SK-N-DZ (cell line): ENCODE results near the gene KRT1. TPM values are rescaled to one million over a fixed set of nuclear protein-coding genes. Genes with fewer than 3 reads are reported as not detected.
"Not testable (repeated sequence)": the region's sequence is repeated elsewhere in the genome, so short reads cannot be mapped to it uniquely, and the experiment has no call there.

Source experiments
- DNase-seq: peaks from one replicate; pipeline ENCODE4 v3.0.0-alpha.2; 2015; ENCODE audit warnings: low spot score
- polyA plus RNA-seq, 2 experiments: library from polyadenylated mRNA; depleted of rRNA; stranded (reverse); fragments of >200 nt; gene quantifications; 2 replicates each; pipeline ENCODE4 v1.2.3, GENCODE V29; 2014

KRT1 gene
- not detected in 2 replicates for polyA plus RNA-seq (2014; cell fraction: cytosol; rRNA removed)
- polyA plus RNA-seq (2014; cell fraction: nucleus; rRNA removed), result not detected in 2 replicates

DNA sequence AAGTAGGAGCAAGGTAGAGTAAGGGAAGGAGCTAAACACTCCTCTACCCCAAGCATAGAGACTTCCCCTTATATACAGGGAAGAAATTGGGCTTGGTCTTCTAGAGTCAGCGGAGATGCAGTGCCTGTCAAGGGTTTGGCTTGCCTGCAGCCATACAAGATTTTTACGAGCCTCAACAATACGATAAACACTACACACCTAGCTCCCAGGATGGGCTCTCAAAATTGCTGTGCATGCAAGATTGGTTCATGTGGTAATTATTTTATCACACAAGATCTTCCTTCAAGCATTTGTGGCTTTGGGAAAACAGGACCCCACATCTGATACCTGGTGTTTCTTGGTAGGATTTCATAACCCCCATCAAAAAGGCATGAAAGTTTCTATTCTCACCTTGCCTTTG, at the start of gene KRT1:
Gene KRT1 (minus strand): TSS at position 45 of the 400 bp plus-strand sequence. CDS start 59 bp downstream, outside the sequence.
- DNase-seq, result no peak

DNA sequence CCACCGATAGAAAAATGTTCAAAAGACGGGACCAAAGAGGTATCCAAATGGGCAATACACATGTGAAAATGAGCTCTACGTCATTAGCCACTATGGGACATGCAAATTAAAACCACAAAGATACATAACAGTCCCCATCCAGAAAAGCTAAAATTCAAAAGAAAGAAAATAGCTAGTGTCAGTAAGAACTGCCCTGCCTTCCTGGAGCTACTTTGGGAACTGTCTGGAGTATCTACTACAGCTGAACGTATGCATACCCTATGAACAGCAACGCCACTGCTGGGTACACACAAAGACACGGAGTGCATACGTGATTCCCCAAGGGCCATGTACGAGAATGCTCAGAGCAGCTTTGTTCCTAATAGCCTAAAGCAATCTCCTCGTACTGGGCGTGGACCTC, 48.9 kb upstream of the KRT1 start:
- DNase-seq, result no peak

DNA sequence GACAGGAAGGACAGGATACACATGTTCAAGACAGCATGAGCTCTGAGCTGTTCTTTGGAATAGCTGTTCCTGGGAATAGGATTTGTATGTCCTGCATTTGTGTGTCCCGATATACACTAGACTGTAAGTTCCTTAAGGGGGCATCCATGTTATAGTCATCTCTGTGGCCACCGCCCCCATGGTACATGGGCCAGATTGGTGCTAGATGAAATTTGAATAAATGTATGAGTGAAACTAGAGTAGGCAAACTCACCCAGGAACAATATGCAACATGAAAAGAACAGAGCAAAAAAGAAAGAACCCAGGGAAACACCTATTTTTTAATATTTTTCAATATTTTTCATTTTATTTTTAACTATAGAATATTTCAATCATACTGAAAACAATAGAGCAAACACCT, 48.2 kb upstream of the KRT1 start:
- DNase-seq, result no peak

DNA sequence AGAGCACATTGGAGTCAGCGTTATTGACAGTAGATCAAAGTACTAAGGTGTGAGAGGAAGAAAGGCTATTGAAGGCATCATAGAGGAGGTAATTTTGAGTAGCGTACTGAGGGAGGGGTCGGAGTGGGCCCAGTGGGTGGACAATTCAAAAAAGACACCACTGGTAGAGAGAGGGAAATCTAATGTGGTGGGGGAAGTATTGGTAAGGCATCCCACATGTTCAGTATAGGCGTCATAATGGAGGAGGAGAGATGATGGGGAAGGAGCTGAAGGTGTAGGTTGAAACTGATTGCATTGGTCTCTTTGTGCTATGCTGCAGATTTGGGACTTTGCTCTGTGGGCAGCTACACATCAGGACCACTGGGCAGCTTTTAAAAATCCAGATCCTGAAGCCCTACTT, 46.8 kb upstream of the KRT1 start:
- DNase-seq, result no peak

DNA sequence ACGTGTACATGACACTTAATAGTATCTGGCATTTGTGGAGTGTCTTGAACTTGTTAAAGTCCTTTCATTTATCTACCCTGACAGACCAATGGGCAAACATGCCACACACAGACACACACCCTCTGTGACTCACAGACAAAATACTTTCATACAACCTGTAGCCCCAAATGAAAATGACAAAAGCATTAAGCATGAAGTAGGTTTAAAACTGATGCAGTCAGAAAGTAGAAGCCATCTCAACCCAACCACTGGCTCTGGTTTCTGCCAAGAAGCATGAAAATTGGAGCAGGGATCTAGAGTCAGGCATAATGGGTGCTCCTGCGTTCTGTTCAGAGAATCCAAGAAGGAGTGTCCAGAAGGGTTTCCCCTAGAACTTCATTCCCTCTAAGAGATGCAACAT, 46.2 kb upstream of the KRT1 start:
- DNase-seq, result no peak

DNA sequence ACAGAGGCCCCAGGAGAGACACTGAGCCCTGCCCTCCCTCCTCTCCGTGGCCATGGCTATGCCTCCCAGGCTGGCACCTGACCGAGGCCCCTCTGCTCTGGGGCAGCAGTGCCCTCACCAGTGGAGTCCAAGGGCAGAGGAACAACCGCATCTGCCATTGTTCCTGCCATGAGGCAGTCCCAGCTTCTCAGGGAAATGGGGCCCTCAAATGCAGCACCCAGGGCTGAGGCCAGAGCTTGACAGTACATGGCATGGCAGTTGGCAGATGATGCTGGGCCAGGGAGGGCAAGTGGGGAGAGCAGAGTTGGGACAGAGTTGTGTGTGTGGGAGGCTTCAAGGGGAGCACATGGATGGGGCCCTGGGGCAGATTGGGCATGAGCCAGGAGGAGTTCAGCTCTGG, 44.2 kb upstream of the KRT1 start:
- DNase-seq, result no peak

DNA sequence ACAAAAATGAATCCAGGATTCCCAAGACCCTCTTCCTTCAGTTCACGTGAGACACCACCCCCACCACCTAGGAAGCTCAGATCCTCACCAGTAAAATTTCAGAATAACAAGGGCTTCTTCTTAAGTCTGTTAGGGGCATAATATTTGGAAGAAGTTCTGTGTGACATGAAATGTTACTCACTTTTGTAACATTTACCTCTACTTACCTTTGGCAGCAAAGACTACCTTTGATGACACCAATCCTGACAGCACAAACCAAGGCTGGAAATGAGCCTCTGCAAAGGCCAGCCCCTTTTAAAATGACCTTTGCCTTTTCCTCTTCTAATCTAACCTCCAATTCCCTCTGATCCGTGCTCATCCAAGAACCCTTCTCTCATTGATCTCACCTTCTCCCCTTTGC, 42.5 kb upstream of the KRT1 start:
- DNase-seq, result no peak

DNA sequence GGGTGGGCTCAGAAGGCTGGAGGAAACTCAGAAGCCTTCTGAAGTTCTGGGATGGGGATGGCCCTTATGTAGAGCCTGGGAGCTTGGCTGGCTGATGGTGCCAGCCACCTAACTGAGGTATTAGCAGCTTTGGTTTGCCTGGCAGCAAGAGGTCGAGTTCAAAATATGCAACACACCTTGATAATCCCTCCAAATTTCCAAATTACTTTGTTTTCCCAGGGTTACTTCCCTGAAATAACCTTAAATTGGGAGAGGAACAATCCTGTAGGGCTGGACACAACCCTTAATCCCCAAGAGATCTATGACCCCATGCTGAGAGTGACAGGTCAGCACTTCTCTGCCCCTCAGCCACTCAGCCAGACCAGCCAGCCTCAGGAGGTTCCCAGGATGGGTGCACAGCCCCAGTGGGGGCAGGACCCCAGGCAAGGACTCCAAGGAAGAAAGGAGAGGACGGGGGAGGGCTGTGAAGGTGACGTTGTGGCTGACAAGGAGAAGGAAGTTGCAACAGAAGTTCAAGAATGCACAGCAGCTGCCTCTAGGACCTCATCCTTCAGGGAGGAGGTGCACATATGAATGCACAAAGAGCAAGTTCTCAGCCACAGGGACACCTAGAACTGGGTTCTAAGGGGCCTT, 41.7 kb upstream of the KRT1 start:
- no peak for DNase-seq

DNA sequence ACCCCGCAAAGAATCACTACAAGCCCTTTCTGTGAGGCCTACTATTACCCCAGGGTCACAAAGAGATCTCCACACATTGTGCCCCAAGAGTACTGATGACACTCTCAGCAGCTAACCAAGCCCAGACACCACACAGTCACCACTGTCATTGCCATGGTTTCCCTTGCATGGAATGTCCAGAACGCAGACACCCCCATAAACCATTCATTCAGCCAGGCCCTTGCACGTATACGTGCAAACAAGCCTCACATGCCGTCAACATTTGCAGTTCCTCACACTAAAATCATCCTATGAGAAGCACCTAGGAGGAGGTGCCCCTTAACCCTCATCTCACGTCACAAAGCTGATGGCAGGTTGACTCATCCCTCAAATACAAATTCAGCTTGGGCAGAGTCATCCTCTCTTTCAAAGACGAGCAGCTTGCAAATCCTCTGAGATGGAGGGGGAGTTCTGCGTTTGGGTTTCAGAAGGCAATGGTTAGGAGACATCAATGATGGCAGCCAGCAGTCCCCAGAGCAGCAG, 40.2 kb upstream of the KRT1 start:
- no peak for DNase-seq

DNA sequence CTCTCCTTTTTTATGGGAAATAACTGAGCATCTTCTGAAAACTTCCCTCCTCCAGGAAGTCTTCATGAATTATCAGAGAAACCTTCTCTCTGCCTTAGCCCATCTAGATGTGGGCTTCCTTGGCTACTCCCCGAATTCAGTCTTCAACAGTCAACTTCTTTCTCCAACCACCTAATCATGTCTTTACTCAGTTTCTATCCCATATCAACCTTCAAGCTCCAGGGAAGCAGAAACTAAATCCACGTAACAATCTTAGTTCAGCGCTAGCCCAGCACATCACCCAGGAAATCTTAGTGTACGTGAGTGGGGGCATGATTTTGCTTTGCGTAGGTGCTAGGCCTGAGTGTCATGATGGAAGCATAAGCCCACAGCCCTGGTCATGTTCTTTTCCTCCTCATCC, 35.9 kb upstream of the KRT1 start:
- DNase-seq, result no peak

DNA sequence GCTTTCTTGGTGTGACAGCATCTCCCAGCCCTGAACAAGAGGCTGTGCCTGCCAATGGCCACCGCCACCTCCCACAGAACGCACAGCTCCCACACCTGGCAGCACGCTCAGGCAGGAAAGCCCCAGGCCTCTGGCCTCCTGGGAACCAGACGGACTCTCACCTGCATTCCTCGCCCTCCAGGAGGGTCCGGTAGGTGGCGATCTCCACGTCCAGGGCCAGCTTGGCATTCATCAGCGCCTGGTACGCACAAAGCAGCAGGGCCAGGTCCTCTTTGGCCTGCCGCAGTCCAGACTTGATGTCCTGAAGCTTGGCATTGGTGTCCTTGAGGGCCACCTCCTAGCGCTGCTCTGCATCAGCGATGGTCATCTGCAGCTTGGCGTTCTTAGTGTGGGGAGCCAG, 35.2 kb upstream of the KRT1 start:
- no peak for DNase-seq

DNA sequence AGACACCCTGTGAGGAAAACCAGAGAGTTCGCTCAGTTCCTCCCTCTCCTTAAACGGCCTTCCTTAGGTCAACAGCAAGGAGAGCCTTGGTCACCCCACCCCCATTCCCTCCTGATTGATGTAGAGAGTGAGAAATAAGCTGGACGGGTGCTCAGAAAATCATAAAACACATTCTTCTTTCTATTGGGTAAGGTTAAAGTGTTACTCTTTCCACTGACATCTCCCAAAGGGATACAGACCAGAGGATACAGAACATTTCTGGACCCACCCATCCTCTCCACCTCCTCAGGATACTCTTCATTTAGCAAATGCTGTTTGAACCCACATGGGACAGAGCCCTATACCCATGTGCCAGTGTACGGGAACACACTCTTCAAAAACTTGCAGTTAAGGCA, 34.7 kb upstream of the KRT1 start:
- no peak for DNase-seq

DNA sequence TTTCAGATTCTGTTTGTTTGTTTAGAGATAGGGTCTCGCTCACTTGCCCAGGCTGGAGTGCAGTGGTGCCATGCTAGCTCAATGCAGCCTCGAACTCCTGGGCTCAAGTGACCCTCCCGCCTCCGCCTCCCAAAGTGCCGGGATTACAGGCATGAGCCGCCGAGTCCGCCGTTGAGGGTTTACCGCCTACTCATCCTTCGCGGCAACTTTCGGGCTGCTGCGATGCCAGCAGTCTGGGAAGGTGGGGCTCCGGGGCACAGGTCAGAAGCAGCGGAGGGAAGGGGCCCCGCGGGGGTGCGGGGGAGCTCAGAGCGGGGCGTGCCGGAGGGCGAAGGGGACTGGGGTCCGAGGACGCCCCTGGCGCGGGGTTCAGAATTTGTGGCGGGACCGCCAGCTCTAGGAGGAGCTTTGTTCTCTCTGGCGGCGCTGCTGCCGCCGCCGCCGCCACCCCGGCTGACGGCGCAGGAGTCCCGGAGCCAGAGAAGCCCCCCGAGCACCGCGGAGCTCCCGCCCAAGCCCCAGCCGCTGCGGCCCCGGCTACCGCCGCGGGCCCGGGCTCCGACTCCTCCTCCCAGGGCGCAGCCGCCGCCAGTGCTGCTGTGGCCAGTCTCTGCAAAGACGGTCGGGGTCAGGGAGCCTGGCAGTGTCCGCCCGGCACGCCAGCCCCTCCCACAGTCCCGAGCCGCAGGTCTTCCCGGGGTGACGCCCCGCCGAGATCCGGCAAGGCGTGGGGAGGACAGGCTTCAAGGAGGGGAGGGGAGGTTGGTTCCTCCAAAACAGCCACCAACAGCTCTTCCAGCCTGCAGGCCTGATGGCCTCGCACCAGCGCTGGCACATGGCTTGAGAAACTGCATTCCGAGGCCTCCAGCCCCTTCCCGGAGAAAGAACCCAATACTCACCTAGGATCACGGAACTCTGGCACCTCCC, 34.0 kb upstream of the KRT1 start:
- no peak for DNase-seq

DNA sequence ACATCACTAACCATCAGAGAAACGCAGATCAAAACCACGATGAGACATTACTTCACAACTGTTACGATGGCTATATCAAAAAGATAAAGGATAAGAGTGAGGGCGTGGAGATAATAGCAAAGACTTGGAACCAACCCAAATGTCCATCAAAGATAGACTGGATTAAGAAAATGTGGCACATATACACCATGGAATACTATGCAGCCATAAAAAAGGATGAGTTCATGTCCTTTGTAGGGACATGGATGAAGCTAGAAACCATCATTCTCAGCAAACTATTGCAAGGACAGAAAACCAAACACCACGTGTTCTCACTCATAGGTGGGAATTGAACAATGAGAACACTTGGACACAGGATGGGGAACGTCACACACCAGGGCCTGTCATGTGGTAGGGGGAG, 31.9 kb upstream of the KRT1 start:
- not testable (repeated sequence) for DNase-seq

DNA sequence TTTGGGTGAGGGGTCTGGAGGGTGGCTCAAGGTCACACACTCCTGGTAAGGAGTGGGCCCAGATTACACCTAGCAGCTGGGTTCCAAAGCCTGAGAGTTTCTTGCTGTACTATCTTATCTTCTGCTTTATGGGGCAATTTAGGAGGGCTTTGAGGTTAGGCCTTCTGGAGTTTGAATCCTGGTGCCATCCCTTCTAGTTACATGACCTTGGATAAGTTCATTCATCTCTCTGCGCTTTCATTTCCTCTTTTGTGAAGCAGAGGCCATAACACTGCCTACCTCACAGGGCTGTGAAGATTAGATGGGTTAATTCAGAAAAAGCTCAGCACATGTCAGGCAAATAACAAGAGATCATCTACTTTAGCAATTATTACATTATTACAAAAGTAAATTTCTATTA, 30.5 kb upstream of the KRT1 start:
- DNase-seq, result no peak

DNA sequence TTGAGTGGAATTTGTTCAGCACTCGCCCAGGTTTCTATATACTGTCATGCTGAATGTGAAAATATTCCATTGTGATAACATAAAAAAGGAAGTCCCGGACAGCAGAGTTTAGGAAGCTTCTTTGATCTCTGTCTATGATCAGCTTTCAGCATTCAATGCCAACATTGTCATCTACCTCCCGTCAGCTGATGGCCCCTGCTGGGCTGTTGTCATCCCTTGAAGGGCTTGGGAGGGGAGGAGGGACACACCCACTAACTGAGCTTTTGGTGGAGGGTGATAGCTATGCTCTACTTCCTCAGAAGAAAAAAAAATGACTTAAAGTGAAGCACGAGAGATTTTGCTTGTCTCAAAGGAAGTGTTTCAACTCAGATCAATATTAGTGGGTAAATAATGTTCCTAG, 27.8 kb upstream of the KRT1 start:
- no peak for DNase-seq

DNA sequence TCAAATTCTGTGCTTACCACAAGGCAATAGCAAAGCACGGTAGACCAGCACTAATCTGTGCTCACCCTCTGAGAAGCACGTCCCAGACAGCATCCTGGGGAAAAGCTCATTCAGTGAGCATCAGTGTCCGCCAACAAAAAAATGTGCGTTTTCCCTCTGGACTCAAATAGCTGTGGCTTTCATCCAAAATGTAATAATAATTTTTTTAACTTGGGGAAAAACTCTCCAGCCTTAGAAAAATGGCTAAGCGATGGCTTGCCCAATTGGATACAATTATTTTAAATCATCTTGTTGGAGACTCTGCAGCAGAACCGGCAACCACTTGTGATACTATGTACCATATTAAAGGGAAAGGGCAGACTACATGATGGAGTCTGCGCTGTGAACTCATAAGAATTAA, 24.3 kb upstream of the KRT1 start:
- no peak for DNase-seq

DNA sequence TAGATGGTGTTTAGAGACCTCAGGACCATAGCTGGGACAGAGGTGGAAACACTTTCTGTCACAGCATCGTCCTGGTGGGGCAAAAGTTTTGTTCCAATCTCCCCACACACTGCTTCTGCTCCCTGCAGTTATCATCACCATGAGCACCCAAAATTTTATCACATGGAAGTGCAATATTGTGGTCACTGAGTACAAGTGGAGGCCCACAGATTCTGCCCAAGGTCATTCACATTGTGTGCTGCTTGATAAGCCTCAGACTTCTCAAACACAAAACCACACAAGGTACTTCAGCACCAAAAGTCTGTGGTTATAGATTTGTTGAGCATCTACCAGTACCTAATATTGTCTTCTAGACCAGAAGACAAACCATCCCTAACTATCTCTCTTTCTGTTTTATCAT, 23.7 kb upstream of the KRT1 start:
- no peak for DNase-seq

DNA sequence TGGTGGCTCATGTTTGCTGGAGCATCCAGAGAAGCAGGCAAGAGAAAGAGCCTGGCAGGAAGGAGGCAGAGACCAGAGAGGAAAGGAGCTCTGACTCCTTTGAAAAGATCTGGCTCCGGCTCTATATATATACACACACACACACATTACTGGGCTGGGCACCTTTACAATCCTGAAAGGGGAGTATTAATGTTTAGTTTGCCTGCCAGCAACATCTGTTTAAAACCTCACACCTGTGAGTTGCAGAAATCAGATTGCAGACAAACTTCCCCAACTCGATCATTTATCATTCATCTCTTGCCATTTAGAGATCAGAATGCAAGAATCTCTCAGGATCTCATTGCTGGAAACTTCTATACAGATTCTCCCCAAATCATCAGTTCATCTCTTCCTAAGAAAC, 23.2 kb upstream of the KRT1 start, which contains the start of gene KRT77:
Gene KRT77 (minus strand): TSS at position 101 of the 400 bp plus-strand sequence. CDS start 90 bp downstream, at position 11.
- DNase-seq, result no peak

DNA sequence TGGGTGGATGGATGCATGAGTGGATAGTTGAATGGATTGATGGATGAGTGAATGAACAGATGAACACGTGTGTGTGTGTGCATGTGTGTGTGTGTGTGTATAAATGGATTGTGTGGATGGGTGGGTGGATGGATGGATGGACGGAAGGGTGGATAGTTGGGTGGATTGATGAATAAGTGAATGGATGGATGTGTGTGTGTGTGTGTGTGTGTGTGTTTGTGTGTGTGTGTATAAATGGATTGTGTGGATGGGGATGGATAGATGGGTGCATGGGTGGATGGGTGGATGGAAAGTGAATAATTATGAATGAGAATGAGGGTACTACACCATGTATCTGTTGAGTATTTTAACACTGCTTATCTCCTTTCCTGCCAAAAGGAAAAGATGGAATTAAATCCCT, 22.1 kb upstream of the KRT1 start:
- DNase-seq, result no peak

DNA sequence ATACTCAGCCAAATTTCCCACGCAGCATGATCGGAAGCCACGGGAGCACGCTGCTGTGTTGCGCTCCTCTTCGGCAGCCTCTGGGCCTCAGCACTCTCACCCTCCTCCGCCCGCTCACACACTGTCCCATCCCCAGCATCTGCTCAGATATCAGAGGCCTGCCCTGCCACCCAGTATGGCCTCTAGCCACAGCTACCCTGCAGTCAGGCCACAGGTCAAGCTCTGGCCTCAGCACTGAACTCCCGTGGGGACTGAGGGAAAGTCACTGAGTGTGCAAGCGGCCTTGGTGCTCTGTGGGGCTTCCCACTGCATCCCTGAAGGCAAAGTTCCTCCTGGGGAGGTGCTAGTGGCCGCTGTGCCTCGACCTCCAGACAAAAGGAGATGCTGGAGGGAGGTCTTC, 21.1 kb upstream of the KRT1 start:
- DNase-seq, result no peak

DNA sequence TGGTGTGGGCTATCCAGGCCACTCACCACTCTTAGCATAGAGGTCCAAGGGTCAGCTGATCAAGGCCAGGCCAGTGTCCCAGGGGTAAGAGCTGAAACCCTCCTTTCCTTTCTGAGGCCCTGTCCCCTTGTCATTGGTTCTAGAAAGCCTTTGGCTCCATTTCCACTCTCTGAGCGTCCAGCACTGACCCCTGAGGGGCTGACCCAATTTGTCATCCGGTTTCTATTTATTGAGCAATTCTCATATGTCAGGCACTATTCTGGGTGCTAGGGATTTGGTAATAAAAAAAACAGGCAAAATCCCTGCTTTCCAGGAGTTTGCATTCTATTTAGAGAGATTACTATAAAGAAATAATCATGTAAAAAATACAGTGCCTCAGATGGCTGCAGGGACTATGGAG, 19.8 kb upstream of the KRT1 start:
- DNase-seq, result no peak

DNA sequence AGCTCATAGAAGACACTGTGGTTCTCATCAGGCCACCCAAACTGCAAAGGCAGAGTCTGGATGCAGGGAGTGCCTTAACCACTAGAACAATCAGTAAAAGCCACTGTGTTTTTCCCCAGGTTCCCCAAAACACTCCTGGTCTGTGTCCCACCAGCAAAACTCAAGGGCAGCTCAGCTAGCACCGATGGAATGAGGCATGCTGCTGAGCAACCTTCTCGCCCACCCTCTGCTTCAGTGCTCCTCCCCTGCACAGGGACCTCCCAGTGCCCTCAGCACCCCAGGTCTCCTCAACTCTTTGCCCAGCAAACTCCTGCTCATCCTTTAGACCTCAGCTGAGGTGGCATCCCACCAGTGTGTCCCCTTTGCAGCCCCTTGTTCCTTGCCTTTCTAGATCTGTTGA, 19.2 kb upstream of the KRT1 start:
- DNase-seq, result no peak
